ENCODE measurements around the gene ZFYVE28.

Gene ZFYVE28

GRCh38 chr4:2337896-2338295 is 80.5 kb downstream of the ZFYVE28 start:
- H3K9me3 Mint-ChIP-seq (ENCODE audit: low read depth): no peaks in the 10 kb centered on the region
- H3K27ac Mint-ChIP-seq: no peak overlapping the region
- H3K4me3 Mint-ChIP-seq: no peak overlapping the region
- H3K36me3 Mint-ChIP-seq: no peaks in the 10 kb centered on the region
- H3K4me1 Mint-ChIP-seq (ENCODE audit: low read depth): peaks cover 2% of the 10 kb centered on the region
- H3K27me3 Mint-ChIP-seq: no peaks in the 10 kb centered on the region

GRCh38 chr4:2337131-2337723 is 81.2 kb downstream of the ZFYVE28 start:
- no peak overlapping the region for H3K27ac Mint-ChIP-seq
- H3K27me3 Mint-ChIP-seq: no peaks in the 10 kb centered on the region
- no peaks in the 10 kb centered on the region for H3K9me3 Mint-ChIP-seq (ENCODE audit: low read depth)
- H3K4me1 Mint-ChIP-seq (ENCODE audit: low read depth): peaks cover 2% of the 10 kb centered on the region
- H3K4me3 Mint-ChIP-seq: no peak overlapping the region
- H3K36me3 Mint-ChIP-seq: no peaks in the 10 kb centered on the region

GRCh38 chr4:2336659-2337058 is 81.8 kb downstream of the ZFYVE28 start:
- Mint-ChIP-seq H3K9me3 (ENCODE audit: low read depth) (no peaks in the 10 kb centered on the region), H3K27ac (no peak overlapping the region), H3K27me3 (no peaks in the 10 kb centered on the region), H3K4me3 (no peak overlapping the region), H3K36me3 (no peaks in the 10 kb centered on the region), H3K4me1 (ENCODE audit: low read depth) (peaks cover 2% of the 10 kb centered on the region)

- H3K27me3 Mint-ChIP-seq: no peaks in the 10 kb centered on the region
- H3K27ac Mint-ChIP-seq: no peak overlapping the region
- H3K36me3 Mint-ChIP-seq: no peaks in the 10 kb centered on the region
- H3K4me1 Mint-ChIP-seq (ENCODE audit: low read depth): peaks cover 2% of the 10 kb centered on the region
- no peak overlapping the region for H3K4me3 Mint-ChIP-seq
- no peaks in the 10 kb centered on the region for H3K9me3 Mint-ChIP-seq (ENCODE audit: low read depth)
Observed at GRCh38 chr4:2335729-2336101, 82.7 kb downstream of the ZFYVE28 start.

- H3K36me3 Mint-ChIP-seq: no peaks in the 10 kb centered on the region
- H3K4me1 Mint-ChIP-seq (ENCODE audit: low read depth): peaks cover 2% of the 10 kb centered on the region
- no peaks in the 10 kb centered on the region for H3K9me3 Mint-ChIP-seq (ENCODE audit: low read depth)
- no peak overlapping the region for H3K27ac Mint-ChIP-seq
- H3K4me3 Mint-ChIP-seq: no peak overlapping the region
- no peaks in the 10 kb centered on the region for H3K27me3 Mint-ChIP-seq
Observed at GRCh38 chr4:2334826-2335728, 83.4 kb downstream of the ZFYVE28 start.

GRCh38 chr4:2333916-2334644 is 84.4 kb downstream of the ZFYVE28 start:
- H3K27ac Mint-ChIP-seq: no peak overlapping the region
- peaks cover 1% of the 10 kb centered on the region for H3K36me3 Mint-ChIP-seq
- peaks cover 2% of the 10 kb centered on the region for H3K9me3 Mint-ChIP-seq (ENCODE audit: low read depth)
- no peak overlapping the region for H3K4me3 Mint-ChIP-seq
- peaks cover 2% of the 10 kb centered on the region for H3K4me1 Mint-ChIP-seq (ENCODE audit: low read depth)
- no peaks in the 10 kb centered on the region for H3K27me3 Mint-ChIP-seq

- peaks cover 6% of the 10 kb centered on the region for H3K9me3 Mint-ChIP-seq (ENCODE audit: low read depth)
- H3K27ac Mint-ChIP-seq: no peak overlapping the region
- peaks cover 6% of the 10 kb centered on the region for H3K36me3 Mint-ChIP-seq
- H3K4me1 Mint-ChIP-seq (ENCODE audit: low read depth): peaks cover 2% of the 10 kb centered on the region
- no peak overlapping the region for H3K4me3 Mint-ChIP-seq
- no peaks in the 10 kb centered on the region for H3K27me3 Mint-ChIP-seq
Observed at GRCh38 chr4:2333356-2333841, 85.0 kb downstream of the ZFYVE28 start.

GRCh38 chr4:2332976-2333319 is 85.5 kb downstream of the ZFYVE28 start:
- no peak overlapping the region for H3K4me3 Mint-ChIP-seq
- no peak overlapping the region for H3K27ac Mint-ChIP-seq
- peaks cover 2% of the 10 kb centered on the region for H3K4me1 Mint-ChIP-seq (ENCODE audit: low read depth)
- H3K9me3 Mint-ChIP-seq (ENCODE audit: low read depth): peaks cover 10% of the 10 kb centered on the region
- peaks cover 9% of the 10 kb centered on the region for H3K36me3 Mint-ChIP-seq
- H3K27me3 Mint-ChIP-seq: no peaks in the 10 kb centered on the region

GRCh38 chr4:2332201-2332975 is 86.1 kb downstream of the ZFYVE28 start:
- Mint-ChIP-seq H3K27me3 (no peaks in the 10 kb centered on the region), H3K4me1 (ENCODE audit: low read depth) (peaks cover 2% of the 10 kb centered on the region), H3K9me3 (ENCODE audit: low read depth) (peaks cover 10% of the 10 kb centered on the region), H3K4me3 (no peak overlapping the region), H3K27ac (no peak overlapping the region), H3K36me3 (peaks cover 9% of the 10 kb centered on the region)

GRCh38 chr4:2331519-2332200 is 86.8 kb downstream of the ZFYVE28 start:
- Mint-ChIP-seq H3K4me3 (no peak overlapping the region), H3K27me3 (no peaks in the 10 kb centered on the region), H3K4me1 (ENCODE audit: low read depth) (peaks cover 2% of the 10 kb centered on the region), H3K27ac (no peak overlapping the region), H3K9me3 (ENCODE audit: low read depth) (peaks cover 11% of the 10 kb centered on the region), H3K36me3 (peaks cover 10% of the 10 kb centered on the region)

GRCh38 chr4:2331043-2331420 is 87.4 kb downstream of the ZFYVE28 start:
- H3K4me3 Mint-ChIP-seq: no peak overlapping the region
- no peak overlapping the region for H3K27ac Mint-ChIP-seq
- H3K36me3 Mint-ChIP-seq: peaks cover 11% of the 10 kb centered on the region
- H3K27me3 Mint-ChIP-seq: no peaks in the 10 kb centered on the region
- peaks cover 16% of the 10 kb centered on the region for H3K9me3 Mint-ChIP-seq (ENCODE audit: low read depth)
- no peaks in the 10 kb centered on the region for H3K4me1 Mint-ChIP-seq (ENCODE audit: low read depth)

GRCh38 chr4:2330091-2331042 is 88.1 kb downstream of the ZFYVE28 start:
- Mint-ChIP-seq H3K27ac (no peak overlapping the region), H3K4me1 (ENCODE audit: low read depth) (no peaks in the 10 kb centered on the region), H3K4me3 (no peak overlapping the region), H3K27me3 (no peaks in the 10 kb centered on the region), H3K9me3 (ENCODE audit: low read depth) (peaks cover 16% of the 10 kb centered on the region), H3K36me3 (peaks cover 11% of the 10 kb centered on the region)

- no peaks in the 10 kb centered on the region for H3K4me1 Mint-ChIP-seq (ENCODE audit: low read depth)
- peaks cover 16% of the 10 kb centered on the region for H3K9me3 Mint-ChIP-seq (ENCODE audit: low read depth)
- H3K27ac Mint-ChIP-seq: no peak overlapping the region
- no peak overlapping the region for H3K4me3 Mint-ChIP-seq
- no peaks in the 10 kb centered on the region for H3K27me3 Mint-ChIP-seq
- H3K36me3 Mint-ChIP-seq: peaks cover 13% of the 10 kb centered on the region
Observed at GRCh38 chr4:2327579-2327978, 90.9 kb downstream of the ZFYVE28 start.
